Skin epidermis (tissue), 12 donors: ENCODE results near the gene TMEM145.

ENCODE experiments used
- H3K27ac ChIP-seq, 21 experiments: fragments of 200-600 bp; sonication (generic) in 11 of 21; one replicate each; pipeline ENCODE4 v1.5.0; 2020; ENCODE audit warnings: mild to moderate bottlenecking in 3 of 21, inconsistent platforms in 2 of 21, moderate library complexity in 2 of 21
- H3K4me3 ChIP-seq, 7 experiments: fragments of 200-600 bp; sonication (generic) in 2 of 7; one replicate each; pipeline ENCODE4 v1.5.0; 2020; ENCODE audit warnings: inconsistent platforms in 2 of 7, mild to moderate bottlenecking in 2 of 7, moderate library complexity in 1 of 7

TMEM145 gene

DNA sequence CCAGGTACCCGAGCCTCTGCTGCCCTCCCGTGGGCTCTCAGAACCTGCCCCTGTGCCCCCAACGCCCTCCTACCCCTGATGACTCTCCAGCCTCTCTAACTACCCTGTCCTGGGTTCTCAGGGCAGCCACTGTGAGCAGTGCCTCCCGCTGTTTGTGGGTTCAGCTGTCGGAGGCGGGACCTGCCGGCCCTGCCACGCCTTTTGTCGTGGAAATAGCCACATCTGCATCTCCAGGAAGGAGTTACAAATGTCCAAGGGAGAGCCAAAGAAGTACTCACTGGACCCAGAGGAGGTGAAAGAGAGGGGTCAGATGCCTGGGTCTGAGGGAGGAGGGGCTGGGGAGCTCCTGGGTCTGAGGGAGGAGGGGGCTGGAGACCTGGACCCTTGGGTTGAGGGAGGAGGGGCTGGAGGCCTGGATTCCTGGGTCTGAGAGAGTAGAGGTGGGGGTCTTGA, 57.0 kb downstream of the TMEM145 start:
- no peak overlapping the region for H3K4me3 ChIP-seq
- H3K27ac ChIP-seq = peak overlapping the region in 2 of 21 experiments; percentile 23 to 58

DNA sequence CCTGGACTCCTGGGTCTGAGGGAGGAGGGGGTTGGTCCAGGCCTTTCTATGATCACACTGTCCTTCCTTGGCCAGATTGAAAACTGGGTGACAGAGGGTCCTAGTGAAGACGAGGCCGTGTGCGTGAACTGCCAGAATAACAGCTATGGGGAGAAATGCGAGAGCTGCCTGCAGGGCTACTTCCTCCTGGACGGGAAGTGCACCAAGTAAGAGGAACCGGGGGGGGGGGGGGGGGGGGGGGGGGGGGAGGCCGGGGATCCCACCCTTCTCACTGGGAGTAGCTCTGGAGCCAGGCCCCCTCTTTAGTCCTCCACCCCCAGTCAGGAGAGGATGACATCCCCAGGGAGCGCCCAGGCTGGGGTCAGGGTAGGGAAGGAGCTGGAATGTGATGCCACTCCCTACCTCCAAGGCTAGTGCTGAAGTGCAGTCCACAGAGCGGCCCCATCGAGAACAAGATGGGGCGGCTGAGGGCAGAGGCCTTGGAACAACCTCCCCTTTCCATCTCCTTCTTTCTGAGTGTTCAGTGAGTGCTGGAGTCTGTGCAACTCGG, 57.6 kb downstream of the TMEM145 start:
- peak overlapping the region in 2 of 21 experiments; percentile 23 to 58 for H3K27ac ChIP-seq
- H3K4me3 ChIP-seq = no peak overlapping the region
